ENCODE data around the gene SMYD2. TPM values are rescaled to one million over a fixed set of nuclear protein-coding genes. Genes with fewer than 3 reads are reported as not detected.

SMYD2 gene
- total and polyA plus RNA-seq, 2 experiments from 2014 or later = 34.9 to 52.1 TPM

DNA sequence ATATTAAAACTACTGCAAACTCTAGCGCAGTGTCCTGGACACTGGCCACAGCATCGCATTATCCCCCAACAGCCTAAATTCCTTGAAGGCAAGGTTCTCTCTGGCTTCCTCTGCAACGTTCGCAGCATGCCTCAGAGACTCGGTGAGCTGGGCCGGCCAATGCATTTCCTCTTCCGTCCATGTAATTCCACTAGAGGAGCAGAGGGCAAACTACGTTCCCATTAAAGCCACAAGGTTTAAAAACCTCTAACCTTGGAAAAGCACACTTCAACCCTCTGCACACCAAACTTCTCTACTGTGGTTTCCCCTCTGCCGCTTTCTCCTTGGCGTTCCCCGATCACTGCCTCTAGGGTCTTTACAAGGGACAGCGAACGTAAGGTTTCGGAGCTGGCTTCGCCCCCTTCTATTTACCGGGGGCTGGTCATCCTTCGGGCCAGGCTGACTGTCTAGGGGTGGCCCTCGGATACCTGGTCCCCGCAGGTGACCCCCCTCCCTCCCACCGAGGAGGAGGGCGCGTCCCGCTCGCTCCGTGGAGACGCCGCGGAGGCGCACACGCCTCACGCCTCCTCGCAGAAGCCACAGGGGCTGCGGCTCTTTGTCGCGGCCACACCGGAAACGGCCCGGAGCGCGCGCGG lies 456 bp upstream of the SMYD2 start:
- WGBS, 2 experiments (ENCODE audit: low coverage in 1 of 2, low lambda C conversion rate in 2 of 2, missing lambda C conversion rate in 2 of 2) = 2% methylated on average over 35 to 39 of the region's 42 CpGs
- TF ChIP-seq EZH2phosphoT487 (IDR thresholded peaks at IDR 0.05; ENCODE audit: insufficient read depth, low read depth) (no peak), EZH2 (IDR thresholded peaks at IDR 0.05; ENCODE audit: insufficient read depth, poor library complexity, severe bottlenecking) (no peak)
- H3K9me3 ChIP-seq (ENCODE audit: low read depth) = no peaks in the 10 kb centered on the region
- peak overlapping the region; percentile 92 for H3K9ac ChIP-seq
- no peaks in the 10 kb centered on the region for H4K20me1 ChIP-seq (ENCODE audit: insufficient read depth)
- no peaks in the 10 kb centered on the region for H3K9me2 ChIP-seq (ENCODE audit: insufficient read depth)
- H3K79me2 ChIP-seq (ENCODE audit: insufficient read depth) = peaks cover 31% of the 10 kb centered on the region
- H3K36me3 ChIP-seq (ENCODE audit: low read depth) = no peaks in the 10 kb centered on the region
- H3K27ac ChIP-seq = peak overlapping the region; percentile 57
- in situ Hi-C loops (cut with MboI) = no loop called here
- 0 out of 2 replicates have a peak, but pooled peaks cover 5% of the 10 kb centered on the region for H3K4me1 ChIP-seq (ENCODE audit: insufficient read depth)
- H3K4me3 ChIP-seq = peak overlapping the region; percentile 82
- DNase-seq = peak; percentile 73
- peak overlapping the region; percentile 89 for H3K4me2 ChIP-seq (ENCODE audit: unreplicated experiment)
- no peaks in the 10 kb centered on the region for H3K27me3 ChIP-seq (replicated peaks; ENCODE audit: insufficient read depth)
- H2AFZ ChIP-seq = peak overlapping the region; percentile 94
- H3F3A ChIP-seq (ENCODE audit: insufficient read depth) = peaks cover 15% of the 10 kb centered on the region

DNA sequence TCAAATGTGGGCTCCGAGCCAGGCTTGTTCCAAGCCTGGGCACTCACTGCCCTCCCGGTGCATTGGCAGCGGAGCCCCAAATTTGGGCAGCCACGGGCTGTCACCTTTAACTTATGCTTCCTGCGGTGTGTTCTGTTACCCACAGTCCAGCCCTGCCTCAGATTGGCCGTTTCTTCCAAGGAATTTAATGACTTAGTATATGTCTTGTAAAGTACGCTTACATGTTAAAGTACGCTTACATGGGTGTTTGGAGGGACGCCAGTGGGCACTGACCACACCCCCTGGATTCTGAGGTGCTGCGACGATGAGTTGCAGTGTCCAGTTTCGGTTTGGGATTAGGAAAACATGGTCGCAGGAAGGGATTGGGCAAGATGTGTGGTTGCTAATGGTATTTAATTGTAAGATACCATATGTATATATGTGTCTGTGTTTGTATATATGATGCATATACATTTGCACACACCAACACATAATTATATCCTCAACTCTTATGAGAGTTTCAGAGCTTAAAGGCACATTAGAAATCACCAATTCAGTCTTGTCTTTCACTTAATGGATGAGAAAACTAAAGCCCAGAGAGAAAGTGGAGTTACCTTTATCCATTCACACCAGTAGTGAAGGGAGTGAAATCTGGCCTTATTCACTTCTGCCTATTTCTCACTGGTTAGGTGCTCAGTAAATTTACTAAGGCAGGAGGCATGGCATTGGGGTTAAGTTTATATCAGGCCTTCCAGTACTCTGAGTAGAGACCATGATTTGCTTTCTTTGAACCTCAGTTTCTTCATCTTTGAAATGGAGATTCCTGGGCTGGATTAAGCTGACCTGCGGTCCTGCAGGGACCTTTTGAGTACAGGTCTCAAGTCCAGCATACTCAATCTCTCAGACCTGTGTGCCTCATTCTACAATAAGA lies 1.0 kb downstream of the SMYD2 start:
- Histone ChIP-seq H3K9ac (peak overlapping the region; percentile 92), H3K79me2 (ENCODE audit: insufficient read depth) (peaks cover 46% of the 10 kb centered on the region)

DNA sequence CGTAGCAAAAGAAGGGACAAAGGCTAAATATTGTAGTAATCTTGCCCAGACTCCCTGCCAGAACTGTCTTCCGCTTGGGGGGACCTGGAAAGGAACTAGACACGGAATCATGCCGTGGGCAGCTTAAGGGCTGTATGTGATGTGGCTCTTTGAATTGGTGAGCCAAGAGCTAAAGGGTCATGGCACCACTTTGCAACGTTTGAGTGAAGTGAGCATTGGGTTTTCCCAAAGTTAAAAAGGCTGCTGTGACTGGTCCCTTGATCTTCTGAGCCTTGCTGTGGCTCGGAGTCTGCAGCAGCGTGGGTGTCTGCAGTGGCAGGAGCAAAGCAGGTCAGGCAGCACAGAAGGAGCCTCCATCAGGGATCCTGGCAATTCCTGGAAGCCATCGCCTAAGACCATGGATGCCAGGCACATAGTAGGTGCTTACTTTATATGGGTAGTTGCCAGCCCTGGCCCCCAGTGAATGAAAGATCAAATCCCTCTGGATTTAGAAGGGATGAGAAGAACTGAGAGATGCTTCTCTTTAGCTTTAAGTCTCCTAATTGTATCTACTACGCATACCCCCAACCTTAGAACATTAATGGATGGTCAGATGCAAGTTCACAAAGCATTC lies 1.8 kb downstream of the SMYD2 start:
- in situ Hi-C loops (cut with MboI) = no loop called here
- no peak for DNase-seq
- Histone ChIP-seq H3K4me1 (ENCODE audit: insufficient read depth) (0 out of 2 replicates have a peak, but pooled peaks cover 5% of the 10 kb centered on the region), H3K36me3 (ENCODE audit: low read depth) (no peaks in the 10 kb centered on the region), H4K20me1 (ENCODE audit: insufficient read depth) (no peaks in the 10 kb centered on the region), H3K4me3 (peak overlapping the region; percentile 82), H2AFZ (peak overlapping the region; percentile 76), H3K4me2 (ENCODE audit: unreplicated experiment) (peak overlapping the region; percentile 72), H3K27me3 (replicated peaks; ENCODE audit: insufficient read depth) (no peaks in the 10 kb centered on the region), H3K9ac (no peak overlapping the region), H3K79me2 (ENCODE audit: insufficient read depth) (peaks cover 47% of the 10 kb centered on the region), H3K27ac (no peak overlapping the region), H3K9me2 (ENCODE audit: insufficient read depth) (no peaks in the 10 kb centered on the region), H3K9me3 (ENCODE audit: low read depth) (no peaks in the 10 kb centered on the region), H3F3A (ENCODE audit: insufficient read depth) (peaks cover 15% of the 10 kb centered on the region)
- TF ChIP-seq EZH2phosphoT487 (IDR thresholded peaks at IDR 0.05; ENCODE audit: insufficient read depth, low read depth) = no peak
- no peak for TF ChIP-seq EZH2 (IDR thresholded peaks at IDR 0.05; ENCODE audit: insufficient read depth, poor library complexity, severe bottlenecking)
- 85 to 87% methylated on average over 9 of the region's 9 CpGs for WGBS, 2 experiments (ENCODE audit: low coverage in 1 of 2, low lambda C conversion rate in 2 of 2, missing lambda C conversion rate in 2 of 2)

More for the DNA sequence above, 1.0 kb downstream of the SMYD2 start:
- peak overlapping the region; percentile 76 for H2AFZ ChIP-seq
- H3K4me1 ChIP-seq (ENCODE audit: insufficient read depth) = 0 out of 2 replicates have a peak, but pooled peaks cover 5% of the 10 kb centered on the region
- WGBS, 2 experiments (ENCODE audit: low coverage in 1 of 2, low lambda C conversion rate in 2 of 2, missing lambda C conversion rate in 2 of 2) = 8 to 9% methylated on average over 14 of the region's 14 CpGs
- no peaks in the 10 kb centered on the region for H4K20me1 ChIP-seq (ENCODE audit: insufficient read depth)
- in situ Hi-C loops (cut with MboI) = no loop called here
- H3K4me2 ChIP-seq (ENCODE audit: unreplicated experiment) = peak overlapping the region; percentile 72
- H3K4me3 ChIP-seq = peak overlapping the region; percentile 82
- no peaks in the 10 kb centered on the region for H3K9me3 ChIP-seq (ENCODE audit: low read depth)
- DNase-seq = peak; percentile 85
- H3K27me3 ChIP-seq (replicated peaks; ENCODE audit: insufficient read depth) = no peaks in the 10 kb centered on the region
- H3K27ac ChIP-seq = peak overlapping the region; percentile 25
- H3K36me3 ChIP-seq (ENCODE audit: low read depth) = no peaks in the 10 kb centered on the region
- TF ChIP-seq EZH2 (IDR thresholded peaks at IDR 0.05; ENCODE audit: insufficient read depth, poor library complexity, severe bottlenecking) = no peak
- H3F3A ChIP-seq (ENCODE audit: insufficient read depth) = peaks cover 15% of the 10 kb centered on the region
- no peaks in the 10 kb centered on the region for H3K9me2 ChIP-seq (ENCODE audit: insufficient read depth)

Measured in GM23248 (cell line).